LHCN-M2 (cell line): Measurements from ENCODE around the gene ZNF672. TPM values are rescaled to one million over a fixed set of nuclear protein-coding genes. Genes with fewer than 3 reads are reported as not detected.
"Not testable (repeated sequence)": the region's sequence is repeated elsewhere in the genome, so short reads cannot be mapped to it uniquely, and the experiment has no call there.

Experiments used
- DNase-seq: peaks from one replicate; pipeline ENCODE4 v3.0.0-alpha.2; 2012; ENCODE audit warnings: low read depth
- polyA plus RNA-seq: library from polyadenylated mRNA; unstranded; fragments of >200 nt; gene quantifications from one replicate; pipeline ENCODE4 v1.2.1, GENCODE V29; 2012; ENCODE audit warnings: missing spikeins
- total RNA-seq: library from RNA; depleted of rRNA; stranded (reverse); fragments of >200 nt; gene quantifications from 2 replicates; pipeline ENCODE4 v1.2.3, GENCODE V29; 2014; rRNA removed

ZNF672 gene
- 24.6 and 28.4 TPM in 2 replicates for total RNA-seq
- polyA plus RNA-seq: 12.4 TPM

GRCh38 chr1:248837781-248838356, at the start of gene ZNF672:
TSS of gene ZNF672 (plus strand) at chr1:248838224. CDS start at chr1:248847275, 9,051 bp downstream.
- DNase-seq: peak; percentile 97

- no peak for DNase-seq
Measured at GRCh38 chr1:248788327-248788726, 49.7 kb upstream of the ZNF672 start.

GRCh38 chr1:248789337-248789736, 48.7 kb upstream of the ZNF672 start:
- not testable (repeated sequence) for DNase-seq

- DNase-seq: no peak
Measured at GRCh38 chr1:248790456-248790855, 47.6 kb upstream of the ZNF672 start.

DNA sequence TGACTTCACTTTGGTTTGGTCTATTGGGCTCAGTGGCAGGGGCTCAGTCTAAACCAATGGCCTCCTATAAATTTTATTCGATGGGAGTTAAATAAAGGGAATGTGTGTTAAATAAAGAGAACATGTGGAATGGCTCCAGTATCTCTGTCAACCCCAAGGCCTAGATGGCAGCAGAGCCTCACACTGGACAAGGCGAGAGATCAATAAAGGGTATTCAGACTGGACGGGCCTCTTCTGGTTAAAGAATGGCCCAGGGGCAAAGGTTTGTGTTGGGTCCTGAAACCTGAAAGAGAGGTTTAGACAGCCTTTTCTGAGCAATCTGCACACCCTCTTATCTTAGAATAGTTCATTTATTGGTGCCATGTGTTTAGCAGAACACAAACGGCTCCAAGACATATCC, 47.0 kb upstream of the ZNF672 start:
- no peak for DNase-seq

- no peak for DNase-seq
Measured at GRCh38 chr1:248792342-248792741, 45.7 kb upstream of the ZNF672 start.

GRCh38 chr1:248793592-248793991, 44.4 kb upstream of the ZNF672 start:
- no peak for DNase-seq

- not testable (repeated sequence) for DNase-seq
Measured at GRCh38 chr1:248794663-248795062, 43.4 kb upstream of the ZNF672 start.

DNA sequence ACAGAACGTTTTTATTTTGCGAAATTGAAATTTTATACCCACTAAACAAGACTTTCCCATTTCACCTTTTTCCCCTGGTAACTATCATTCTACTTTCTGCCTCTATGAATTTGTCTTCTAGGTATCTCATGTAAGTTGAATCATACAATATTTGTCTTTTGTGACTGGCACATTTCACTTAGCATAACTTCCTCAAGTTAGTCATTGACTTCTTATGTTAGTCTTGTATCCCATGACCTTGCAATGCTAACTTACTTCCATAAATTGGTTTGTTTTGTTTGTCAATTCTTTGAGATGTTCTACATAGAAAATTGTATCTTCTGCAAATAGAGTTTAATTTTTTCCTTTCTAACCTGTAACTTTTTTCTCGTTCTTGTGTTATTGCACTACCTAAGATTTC, 39.2 kb upstream of the ZNF672 start:
- no peak for DNase-seq

GRCh38 chr1:248800459-248800858, 37.6 kb upstream of the ZNF672 start:
- DNase-seq: no peak

DNA sequence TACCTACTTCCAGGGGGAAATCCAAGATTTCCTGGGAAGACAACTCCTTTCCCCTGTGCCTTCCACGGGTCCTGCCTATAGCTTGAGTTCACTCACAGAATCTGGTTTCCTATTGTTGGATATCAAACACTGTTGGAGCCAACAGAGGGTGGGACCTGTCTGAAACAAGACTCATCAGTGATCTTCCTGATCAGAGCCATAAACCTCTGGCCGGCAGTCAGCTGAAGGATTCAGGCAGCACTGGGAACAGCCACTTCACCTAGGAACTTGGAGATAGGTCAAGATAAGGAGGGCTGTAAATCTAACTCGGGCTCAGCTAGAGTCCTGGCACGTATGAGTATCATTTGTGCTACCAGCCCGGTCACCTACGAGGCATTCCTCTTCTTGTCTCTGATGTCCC, 35.6 kb upstream of the ZNF672 start:
- DNase-seq: no peak

- DNase-seq: not testable (repeated sequence)
Measured at GRCh38 chr1:248803501-248803900, 34.5 kb upstream of the ZNF672 start.

GRCh38 chr1:248804771-248805681, 33.0 kb upstream of the ZNF672 start:
- DNase-seq: no peak

GRCh38 chr1:248805876-248806275, 32.1 kb upstream of the ZNF672 start:
- peak; percentile 65 for DNase-seq

DNA sequence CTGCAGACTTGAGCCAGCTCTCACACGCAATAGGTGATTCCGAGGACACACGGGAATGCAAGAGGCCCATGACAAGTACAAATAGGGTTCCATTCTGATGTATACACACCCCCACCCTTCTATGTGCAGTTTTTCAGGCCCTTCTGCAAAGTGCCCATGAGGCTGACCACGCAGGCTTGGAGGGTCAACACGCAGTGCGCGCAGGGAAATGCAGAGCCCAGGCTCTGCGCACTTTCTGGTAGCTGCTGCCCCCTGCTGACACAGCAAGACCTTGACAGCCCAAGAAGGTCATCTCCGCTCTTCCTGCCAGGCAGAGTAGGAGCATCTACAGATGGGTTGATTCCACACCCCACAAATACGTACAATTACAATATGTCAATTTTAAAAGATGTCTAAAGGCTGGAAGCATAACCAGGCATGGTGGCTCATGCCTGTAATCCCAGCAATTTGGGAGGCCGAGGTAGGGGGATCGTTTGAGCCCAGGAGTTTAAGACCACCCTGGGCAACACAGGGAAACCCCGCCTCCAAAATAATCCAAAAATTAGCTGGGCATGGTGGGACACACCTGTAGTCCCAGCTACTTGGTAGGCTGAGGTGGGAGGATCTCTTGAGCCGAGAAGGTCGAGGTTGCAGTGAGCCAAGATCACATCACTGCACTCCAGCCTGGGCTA, 30.8 kb upstream of the ZNF672 start:
- peak; percentile 30 for DNase-seq

DNA sequence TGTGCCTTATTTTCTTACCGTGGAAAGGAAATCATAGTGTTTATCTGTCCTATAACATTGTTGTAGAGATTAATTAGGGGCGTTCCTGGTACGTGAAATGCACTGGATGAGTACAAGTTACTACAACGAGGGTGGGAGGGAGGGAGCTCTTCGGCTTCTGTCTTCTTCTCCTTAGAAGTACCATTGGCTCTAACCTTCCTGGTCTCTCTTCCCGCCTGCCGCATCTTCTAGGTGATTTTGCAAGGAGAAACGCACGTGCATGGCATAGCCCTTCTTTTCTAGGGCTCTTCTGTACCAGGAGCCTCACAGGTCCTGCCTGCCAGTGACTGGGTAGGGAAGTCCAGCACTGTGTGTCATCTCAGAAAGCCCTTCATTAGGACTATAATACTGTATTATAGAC, 29.1 kb upstream of the ZNF672 start:
- no peak for DNase-seq

GRCh38 chr1:248810000-248810726, 27.9 kb upstream of the ZNF672 start:
- DNase-seq: no peak

DNA sequence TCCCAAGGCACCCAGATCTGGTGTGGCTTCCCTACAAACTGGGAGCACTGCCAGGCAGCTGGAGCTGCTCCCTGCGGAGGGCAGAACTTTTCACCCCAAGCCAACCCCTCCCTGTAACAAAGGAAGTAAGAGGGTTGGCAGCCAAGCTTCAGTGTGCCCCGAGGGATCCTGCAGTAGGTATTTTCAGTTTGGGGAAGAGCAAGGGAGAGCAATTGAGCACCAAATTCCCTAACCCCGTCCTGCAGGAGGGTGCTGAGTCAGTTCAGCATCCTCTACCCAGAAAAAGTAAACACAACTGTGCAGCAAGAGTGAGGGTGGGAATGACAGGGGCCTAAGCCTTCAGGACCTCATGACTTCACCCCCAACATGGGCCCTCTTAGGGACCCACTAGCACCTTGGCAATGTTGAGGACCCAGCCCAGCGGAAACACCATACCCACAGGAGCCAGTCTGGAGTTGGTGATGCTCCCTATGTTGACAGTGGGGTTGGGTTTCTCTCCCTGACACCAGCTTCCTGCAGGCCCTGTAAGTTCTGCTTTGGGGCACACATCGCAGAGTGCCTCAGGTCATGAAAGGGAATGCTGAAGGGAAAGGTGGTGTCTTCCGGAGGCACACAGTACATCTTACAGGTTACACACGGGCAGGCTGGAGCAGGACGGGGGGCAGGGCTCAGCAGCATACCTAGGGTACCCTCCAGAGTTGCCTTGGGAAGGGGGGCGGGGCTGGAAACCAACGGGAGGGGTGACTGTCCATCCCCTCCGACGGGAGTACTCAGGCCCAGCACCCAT, 27.1 kb upstream of the ZNF672 start:
- peak; percentile 33 for DNase-seq

GRCh38 chr1:248811514-248812490, 26.2 kb upstream of the ZNF672 start:
- no peak for DNase-seq
